Measurements from ENCODE around the gene MGARP.
"Not testable (repeated sequence)": the region's sequence is repeated elsewhere in the genome, so short reads cannot be mapped to it uniquely, and the experiment has no call there.

Gene MGARP

DNA sequence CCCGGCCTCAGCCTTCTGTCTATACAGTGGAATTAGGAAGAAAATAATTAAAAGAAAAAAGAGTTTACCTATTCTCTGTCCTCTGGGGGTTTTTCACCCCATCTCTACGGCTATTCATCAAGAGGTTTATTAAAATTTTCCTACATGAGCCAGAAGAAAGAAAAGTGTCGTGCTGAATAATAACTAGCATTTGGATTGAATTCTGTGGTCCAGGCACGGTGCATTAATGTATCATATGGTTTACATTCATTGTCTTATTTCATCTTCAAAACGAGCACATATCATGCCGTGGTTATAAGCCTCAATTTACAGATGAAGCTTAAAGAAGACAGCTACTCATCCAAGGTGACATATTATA lies 15.9 kb upstream of the MGARP start:
- H3K4me3 ChIP-seq (ENCODE audit: low read depth, low read length), result no peak overlapping the region

DNA sequence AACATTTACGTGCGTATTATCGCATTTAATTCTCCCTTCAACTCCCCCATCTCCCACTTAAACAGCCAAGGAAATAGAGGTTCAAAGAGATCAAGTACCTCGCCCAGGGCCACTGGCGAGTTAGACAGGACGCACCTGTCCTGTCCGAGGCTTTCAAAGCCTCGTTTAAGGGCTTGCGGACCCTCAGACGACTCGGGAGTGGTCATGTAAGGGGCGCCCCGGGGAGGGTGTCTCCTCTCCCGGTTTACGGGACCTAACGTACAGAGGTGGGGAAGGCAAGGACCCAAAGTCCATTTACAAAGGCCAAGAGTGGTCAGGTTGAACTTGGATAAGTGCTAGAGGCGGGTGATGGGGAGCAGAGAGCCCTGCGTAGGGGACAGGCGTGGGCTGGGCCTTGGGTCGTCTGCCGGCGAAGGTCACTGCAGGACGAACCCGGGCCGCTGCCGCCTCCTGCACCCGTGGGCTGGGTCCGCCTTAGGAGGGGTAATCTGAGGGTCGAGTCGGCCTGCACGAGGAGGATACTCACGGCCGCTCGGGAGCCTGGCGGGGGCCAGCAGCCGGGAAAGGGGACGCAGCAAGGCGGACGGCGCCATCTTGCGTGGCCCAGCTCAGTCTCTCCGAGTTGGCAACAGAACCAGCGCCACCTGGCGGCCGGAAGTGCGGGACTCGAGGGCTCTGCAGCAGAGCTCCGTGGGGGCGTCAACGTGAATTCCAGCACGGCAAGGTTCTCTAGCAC lies 15.3 kb upstream of the MGARP start:
- H3K4me3 ChIP-seq (ENCODE audit: low read depth, low read length), result peak overlapping the region; percentile 80

DNA sequence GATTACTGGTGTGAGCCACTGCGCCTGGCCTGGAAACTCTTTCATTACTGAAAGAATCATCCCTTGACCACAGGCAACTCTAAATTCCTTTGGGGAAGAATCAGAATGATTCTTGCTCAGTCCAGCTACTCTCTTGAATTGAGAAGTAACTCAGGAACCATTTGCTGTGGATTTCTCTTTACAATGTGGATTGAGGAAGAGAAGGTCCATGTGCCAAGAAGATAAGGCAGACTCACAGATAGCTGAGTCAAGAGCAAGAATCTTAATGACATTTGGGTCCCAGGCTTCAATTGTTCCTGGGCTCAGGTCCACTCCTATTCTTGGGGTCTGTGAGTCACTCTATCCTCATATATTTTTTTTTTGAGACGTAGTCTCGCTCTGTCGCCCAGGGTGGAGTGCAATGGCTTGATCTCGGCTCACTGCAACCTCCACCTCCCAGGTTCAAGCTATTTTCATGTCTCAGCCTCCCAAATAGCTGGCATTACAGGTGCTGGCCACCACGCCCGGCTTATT lies 6.2 kb upstream of the MGARP start:
- no peak overlapping the region for H3K4me3 ChIP-seq (ENCODE audit: low read depth, low read length)

DNA sequence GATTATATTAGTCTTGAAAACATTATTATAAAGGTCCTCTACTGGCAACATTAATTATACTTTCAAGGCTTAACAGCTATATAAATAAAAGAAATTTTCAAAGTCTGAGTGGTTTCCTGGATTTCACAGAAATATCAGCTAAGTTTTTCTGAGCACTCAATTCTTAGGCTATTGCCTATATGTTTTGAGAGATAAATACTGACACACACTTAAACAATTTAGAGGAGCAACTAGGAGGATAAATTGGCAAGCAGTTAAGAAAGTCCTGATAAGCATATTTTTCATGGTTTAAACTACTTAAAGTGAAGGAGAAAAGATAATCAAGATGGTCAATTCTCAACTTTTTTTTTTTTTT lies 2.7 kb upstream of the MGARP start:
- H3K4me3 ChIP-seq (ENCODE audit: low read depth, low read length), result no peak overlapping the region

DNA sequence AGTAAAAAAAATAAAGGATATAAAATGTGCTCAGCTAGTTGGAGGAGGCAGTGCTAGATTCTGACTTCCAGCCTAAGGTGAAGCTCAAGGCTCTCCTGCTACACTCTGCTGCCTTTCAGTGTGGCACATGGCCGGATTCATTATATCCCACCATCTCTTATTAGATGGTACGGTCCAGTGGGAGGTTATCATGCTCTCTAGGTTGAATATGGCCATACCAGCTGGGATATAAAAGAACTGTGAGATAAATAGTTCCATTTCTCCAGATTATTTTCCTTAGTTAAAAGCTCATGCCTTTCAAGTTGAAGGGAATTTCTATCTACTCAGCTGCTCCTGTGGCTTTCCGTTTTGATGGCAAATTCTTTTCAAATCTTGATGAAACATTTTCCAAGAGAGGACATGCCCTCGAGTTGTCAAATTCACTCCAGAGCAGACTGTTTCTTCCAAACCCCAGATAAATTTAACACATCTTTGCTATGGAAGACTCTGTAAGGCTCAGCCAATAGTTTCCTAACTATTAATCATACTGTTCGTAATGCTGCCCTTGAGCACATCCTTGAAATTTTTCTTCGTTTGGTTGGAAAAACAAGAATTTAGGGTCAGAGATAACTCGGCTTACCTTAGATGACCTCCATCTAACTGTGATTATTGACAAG lies 2.2 kb upstream of the MGARP start:
- H3K4me3 ChIP-seq (ENCODE audit: low read depth, low read length), result no peak overlapping the region

DNA sequence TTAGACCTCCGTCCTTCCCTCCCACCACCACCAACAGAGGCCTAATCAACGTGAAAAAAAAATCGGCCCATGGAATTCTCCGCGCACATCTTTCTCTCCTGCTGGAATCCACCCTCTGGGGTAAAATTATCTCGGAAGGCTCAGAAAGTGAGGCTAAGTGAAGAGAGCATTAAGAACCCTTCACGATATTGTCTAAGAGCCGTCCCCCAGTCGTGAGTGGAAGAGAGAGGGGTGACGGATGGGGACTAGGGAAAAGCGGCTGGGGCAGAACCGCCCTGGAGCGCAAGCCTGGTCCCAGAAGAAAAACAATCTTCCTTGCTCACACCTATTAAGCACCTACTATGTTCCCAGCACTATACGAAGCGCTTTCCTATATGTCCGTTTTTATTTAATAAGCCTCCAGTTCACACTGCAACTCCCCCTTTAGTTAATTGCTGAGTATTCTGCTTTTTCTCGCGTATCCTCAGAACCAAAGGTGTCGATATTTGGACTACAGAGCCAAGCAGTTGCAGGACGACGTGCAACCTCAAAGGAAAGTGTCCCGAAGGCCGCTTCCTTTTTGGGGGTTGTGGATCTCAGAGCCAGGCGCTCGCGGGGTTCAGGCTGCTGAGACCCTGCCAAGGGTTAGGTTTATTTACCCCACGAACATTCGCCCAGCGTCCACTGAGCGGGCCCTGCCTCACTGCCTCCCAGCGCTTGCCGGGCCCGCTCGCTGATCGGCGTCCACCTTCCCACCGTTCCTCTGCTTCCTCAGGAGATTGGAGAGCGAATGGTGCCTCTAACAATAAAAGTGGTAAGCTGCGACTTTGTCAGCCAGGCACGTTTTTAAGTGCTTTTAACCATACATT lies 889 bp downstream of the MGARP start:
- H3K4me3 ChIP-seq (ENCODE audit: low read depth, low read length), result peak overlapping the region; percentile 38

DNA sequence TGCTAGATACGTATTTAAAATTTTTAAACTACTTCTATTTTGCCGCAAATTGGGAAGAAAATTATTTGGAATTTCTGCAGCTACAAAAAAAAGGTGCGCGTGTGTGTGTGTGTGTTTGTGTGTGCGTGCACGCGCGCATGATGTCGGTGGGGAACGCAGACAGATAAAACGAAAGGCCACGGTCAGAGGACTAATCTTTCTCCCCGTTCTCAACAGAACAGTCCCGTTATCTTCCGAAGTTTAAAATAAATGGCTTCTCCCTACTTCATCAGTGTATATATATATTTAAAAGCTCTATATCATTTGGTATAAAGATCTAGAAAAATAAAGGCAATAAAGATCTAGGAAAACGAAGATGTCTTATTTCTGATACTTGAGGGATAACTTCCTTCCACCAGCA lies 1.5 kb downstream of the MGARP start:
- no peak overlapping the region for H3K4me3 ChIP-seq (ENCODE audit: low read depth, low read length)

DNA sequence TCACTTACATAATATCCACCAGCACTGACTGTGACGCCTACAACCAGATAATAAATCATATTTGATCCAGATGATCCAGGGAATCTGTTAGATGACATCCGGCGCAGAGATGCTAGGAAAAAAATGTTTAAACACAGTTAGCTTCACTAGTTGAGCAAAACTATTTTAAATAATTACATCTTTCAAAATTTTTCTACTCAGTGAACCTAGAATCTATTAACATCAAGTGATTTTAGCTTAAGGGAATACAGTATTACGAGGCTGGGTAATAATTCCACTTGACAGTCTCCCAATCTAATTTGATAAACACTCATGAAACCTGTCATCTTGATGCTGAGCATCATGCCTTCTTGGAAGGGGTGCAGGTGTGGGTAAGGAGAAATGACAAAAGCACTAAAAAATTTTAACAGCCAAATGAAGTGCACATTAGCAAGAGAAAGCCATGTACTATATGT lies 4.7 kb downstream of the MGARP start:
- H3K4me3 ChIP-seq (ENCODE audit: low read depth, low read length), result no peak overlapping the region

DNA sequence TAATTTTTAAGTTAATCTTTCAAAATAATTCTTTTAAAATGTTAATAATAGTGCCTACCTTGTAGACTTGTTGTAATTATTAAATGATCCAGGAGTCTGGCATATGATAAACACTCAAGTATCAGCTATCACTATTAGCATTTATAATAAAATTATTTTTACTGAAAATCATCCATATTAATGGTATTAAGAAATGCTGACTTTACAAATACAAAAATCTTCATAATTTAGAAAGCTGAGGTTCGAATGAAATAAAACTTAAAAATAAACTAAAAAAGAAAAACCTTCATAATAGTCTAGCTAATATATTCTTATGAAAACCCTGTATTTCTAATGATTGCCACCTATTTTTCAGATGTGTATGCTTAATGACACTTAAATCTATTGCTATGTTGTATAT lies 5.2 kb downstream of the MGARP start:
- no peak overlapping the region for H3K4me3 ChIP-seq (ENCODE audit: low read depth, low read length)

DNA sequence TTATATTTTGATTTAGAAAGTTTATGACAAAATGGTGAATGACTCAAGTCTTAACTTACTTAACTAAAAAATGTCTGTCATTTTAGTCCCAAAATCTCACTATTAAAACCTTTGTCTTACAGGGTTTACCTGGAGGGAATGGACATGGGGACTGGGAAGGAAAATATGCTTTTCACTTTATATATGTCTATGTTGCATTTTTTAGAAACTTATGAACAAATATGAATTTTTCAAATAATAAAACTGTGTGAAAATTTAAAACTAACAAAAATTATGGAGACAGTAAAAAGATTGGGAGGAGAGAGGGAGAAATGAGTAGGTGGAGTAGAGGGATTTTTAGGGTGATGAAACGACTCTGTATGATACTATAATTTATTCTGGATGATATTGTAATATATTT lies 6.2 kb downstream of the MGARP start:
- H3K4me3 ChIP-seq (ENCODE audit: low read depth, low read length), result no peak overlapping the region

DNA sequence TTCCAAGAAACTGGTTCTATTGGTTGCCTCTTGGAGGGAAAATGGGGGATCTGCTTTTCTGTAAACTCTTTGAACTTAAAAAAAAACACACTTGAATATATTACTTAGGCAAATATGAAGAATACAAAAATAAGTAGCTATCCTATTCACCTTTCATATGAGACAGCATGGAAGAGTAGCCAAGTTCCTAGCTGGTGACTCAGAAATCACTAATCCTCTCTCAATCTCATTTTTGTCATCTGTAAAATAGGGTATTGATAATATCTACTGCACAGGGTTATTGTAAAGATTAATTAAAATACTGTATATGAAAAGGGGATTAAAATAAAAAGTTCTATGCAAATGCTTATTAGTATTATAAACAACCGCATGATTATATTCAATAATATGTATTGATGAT lies 12.7 kb downstream of the MGARP start:
- H3K4me3 ChIP-seq (ENCODE audit: low read depth, low read length), result no peak overlapping the region

DNA sequence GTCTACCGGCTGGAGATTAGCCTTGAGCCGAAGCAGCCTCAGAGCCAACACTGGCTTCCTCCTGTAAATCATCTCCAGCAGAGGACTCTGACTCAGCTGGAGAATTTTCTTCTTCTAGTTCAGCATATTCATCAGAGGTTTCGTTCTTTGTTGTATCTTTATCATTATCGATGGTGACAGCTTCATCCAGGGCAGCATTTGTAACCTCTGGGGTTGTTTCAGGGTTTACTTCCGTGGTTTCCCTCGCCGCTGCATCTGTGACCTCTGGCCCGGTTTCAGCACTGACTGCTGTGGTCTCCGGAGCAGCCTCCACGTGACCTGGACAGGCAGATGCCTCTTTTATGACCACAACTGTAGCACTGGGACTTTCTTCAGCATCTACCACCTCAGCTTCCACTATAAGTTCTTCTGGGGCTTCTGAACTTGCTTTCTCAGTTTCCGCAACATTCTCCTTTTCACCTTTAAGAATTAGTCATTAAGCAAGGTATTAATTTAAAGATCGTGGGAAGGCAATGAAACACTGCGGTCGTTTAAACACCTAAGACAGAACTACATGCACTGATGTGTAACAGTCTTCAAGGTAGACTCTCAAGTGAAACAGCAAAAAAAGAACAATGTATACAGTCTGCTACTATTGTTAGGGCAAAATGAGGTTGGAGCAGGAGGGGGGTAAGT lies 13.3 kb downstream of the MGARP start:
- H3K4me3 ChIP-seq (ENCODE audit: low read depth, low read length), result no peak overlapping the region

DNA sequence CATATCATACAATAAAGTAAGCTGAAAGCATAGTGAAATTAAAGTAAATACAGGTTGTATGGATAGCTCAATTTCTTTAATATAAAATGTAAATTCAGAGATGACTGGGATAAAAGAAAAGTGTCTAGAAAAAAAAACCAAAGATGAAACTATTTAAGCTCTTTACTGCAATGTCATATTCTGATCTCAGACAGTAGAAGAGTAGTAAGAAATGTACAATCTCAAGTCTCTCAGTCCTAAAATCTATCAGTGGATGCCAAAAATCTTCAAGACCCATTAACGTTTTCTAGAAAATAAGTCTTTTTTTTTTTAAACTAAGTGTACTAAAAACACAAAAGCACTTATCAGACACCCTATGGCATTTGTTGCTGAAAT lies 13.8 kb downstream of the MGARP start:
- no peak overlapping the region for H3K4me3 ChIP-seq (ENCODE audit: low read depth, low read length)

DNA sequence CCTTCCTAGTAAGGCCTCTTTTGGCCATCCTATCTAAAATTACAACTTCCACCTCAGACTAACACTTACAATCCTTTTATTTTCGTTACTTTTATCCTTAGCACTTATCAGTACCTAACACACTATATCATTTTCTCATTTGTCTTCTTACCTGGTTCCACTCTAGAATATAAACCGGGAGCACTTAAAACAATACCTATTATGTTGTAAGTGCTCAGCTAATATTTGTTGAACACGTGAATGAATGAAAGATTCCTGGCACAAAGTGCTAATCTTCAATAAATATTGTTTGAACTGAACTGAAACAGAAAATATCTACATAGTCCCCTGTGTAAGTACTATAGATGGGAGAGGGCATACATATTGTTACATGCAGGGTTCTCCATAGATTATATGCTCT lies 14.4 kb downstream of the MGARP start:
- no peak overlapping the region for H3K4me3 ChIP-seq (ENCODE audit: low read depth, low read length)

DNA sequence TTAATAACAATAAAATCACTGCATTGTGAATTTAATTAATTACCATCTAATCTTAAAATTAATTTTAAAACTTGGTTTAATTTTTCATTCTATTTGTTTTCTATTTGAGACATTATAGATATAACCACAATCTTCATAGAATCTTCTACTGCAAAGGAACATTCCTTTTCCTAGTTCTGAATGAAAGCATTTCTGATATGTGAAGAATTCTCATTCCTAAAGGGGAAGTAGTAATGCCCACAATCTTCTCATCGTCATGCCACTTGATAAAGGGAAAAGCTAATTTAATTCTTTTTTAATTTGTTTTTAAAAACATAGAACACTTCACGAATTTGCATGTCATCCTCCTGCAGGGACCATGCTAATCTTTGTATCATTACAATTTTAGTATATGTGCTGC lies 23.7 kb downstream of the MGARP start:
- no peak overlapping the region for H3K4me3 ChIP-seq (ENCODE audit: low read depth, low read length)

DNA sequence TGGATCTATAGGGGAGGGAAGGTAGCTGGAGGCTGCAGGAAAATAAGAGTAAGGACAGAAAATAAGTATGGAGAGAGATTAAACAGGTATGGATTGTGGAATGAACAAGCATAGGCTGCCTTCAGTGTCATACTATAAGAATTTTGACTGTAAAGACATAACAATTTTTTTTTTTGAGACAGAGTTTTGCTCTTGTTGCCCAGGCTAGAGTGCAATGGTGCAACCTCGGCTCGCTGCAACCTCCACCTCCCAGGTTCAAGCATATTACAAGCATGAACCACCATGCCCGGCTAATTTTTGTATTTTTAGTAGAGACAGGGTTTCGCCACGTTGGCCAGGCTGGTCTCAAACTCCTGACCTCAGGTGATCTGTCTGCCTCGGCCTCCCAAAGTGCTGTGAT lies 24.4 kb downstream of the MGARP start:
- H3K4me3 ChIP-seq (ENCODE audit: low read depth, low read length), result not testable (repeated sequence)

DNA sequence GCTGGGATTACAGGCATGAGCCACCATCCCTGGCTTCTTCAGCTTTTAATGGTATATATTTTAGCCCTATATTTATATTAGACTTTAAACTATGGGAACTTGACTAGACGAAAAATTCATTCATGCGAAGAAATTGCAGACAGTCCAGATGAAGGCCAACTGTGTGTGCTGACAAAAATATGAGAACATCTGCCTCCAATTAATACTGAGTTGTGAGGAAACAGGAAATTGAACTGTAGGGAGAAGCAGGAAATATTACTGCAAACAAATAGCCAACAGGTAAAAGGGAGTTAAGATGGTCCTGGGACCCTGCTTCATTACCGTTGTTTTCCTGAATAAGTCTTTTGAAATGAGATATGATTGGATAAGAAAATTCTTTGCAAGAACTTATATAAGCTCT lies 26.3 kb downstream of the MGARP start:
- no peak overlapping the region for H3K4me3 ChIP-seq (ENCODE audit: low read depth, low read length)

DNA sequence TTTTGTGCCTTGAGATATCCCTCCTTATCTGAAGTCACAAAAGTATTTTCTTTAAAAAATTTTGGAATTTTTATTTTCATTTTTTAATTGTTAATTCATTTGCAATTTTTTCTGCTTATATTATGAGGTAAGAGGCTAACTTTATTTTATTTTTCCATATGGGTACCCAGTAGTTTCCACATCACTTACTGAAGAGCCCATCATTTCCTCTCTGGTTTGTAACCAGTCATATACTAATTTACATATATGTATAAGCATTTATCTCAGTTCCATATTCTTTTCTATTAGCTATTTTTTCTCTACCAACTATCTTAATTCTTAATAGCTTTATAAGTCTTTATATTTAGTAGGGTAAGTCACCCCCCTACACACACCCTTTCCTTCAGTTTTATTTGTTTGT lies 27.0 kb downstream of the MGARP start:
- no peak overlapping the region for H3K4me3 ChIP-seq (ENCODE audit: low read depth, low read length)

DNA sequence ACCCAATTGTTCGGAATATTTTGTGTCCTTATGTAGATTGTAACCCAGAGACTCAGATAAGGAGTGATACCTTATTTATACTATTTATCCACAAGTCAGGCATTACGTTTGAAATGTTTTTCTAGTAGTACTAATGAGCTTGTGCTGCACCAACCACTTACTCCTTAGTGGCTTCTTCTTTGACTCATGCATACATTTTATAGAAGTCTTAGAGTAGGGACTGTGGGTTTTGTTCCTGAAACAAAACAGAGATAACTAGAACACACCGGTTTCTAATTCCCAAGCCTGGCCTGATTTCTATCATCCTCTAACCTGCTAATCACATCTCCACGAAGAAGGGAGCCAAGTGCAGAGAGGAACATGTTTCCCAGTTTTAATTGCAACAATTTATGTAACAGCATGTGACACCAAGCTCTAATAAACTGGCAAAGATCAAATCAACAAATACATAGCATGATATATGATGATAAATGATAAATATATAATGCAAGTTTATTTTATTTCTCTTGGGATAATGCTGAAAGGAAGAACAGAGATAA lies 32.3 kb downstream of the MGARP start:
- H3K4me3 ChIP-seq (ENCODE audit: low read depth, low read length), result no peak overlapping the region

DNA sequence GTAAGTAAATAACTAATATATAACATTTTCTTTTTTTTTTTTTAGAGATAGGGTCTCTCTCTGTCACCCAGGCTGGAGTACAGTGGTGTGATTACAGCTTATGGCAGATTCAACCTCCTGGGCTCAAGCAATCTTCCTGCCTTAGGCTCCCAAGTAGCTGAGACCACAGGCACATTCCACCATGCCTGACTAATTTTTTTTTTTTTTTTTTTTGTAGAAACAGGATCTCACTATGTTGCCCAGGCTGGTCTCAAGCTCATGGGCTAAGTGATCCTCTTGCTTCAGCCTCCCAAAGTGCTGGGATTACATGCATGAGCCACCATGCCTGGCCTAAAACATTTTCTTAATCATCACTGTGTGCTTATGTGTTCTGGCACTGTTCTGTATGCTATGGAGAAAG lies 32.8 kb downstream of the MGARP start:
- H3K4me3 ChIP-seq (ENCODE audit: low read depth, low read length), result no peak overlapping the region

DNA sequence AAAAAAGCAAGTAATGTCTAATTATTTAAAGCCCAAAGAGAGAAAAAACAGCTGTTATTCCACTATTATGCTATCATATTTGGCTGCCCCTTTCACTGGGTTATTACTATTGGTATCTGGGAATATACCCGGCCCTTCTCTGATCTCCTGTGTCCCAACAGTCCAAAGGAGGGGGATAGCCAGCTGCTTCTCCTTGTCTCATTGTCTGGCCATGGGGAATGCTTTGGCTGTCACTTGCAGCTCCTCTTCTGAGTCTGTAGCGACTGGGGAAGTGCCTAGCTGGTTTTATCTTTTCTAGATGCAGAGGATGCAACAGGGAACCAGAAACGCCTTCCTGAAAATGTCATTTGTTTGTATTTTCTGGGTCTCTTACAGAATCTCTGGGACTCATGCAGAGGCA lies 33.9 kb downstream of the MGARP start:
- no peak overlapping the region for H3K4me3 ChIP-seq (ENCODE audit: low read depth, low read length)

Measured in iPS-11a (cell line).